Activated CD4-positive, CD25-positive, alpha-beta regulatory T cell treated with anti-CD3 and anti-CD28 coated beads, Interleukin-2, amount 50 U/mL, for 16 hours (primary cell): ENCODE measurements around the gene GDPD5.
A peak's percentile ranks its signal among the peaks of the same experiment; 100 is the strongest.

ENCODE experiments used
- DNase-seq: peaks from one replicate; pipeline ENCODE4 v3.0.0-alpha.2; 2020; ENCODE audit warnings: low read depth, low spot score

The GDPD5 gene

DNA sequence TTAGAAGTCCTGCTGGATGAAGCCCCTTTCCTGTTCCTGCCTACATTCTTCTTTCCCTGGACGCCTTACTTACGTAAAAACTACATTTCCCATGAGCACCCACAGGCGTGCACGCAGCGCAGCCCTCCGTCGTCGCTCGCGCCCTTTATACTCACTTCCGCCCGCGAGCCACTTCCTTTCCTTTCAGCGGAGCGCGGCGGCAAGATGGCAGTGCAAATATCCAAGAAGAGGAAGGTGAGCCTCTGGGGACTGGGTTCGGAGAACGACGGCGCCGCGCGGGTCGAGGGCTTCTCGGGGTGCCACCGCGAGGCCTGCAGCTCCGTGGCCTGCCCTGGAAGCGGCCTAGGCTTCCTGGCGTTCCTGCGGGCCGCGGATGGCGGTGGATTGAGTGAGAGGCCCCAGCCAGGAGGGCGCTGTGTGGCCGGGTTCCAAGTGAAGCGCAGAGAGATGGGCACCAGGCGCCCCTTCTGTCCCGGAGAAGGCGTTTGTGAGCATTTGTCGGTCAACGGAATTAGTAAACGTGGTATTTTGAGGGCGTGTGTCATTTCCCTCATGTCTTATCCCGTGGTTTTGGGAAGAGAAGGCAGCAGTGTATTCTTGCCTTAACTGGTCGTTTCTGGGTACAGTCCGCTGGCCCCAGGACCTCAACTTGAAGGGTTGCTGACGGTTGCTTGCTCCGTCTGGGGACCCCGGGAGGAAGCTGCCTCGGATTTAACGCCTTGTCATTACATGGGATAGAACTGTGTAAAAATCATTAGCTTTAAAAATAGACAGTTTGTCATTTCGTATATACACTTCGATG lies 126.2 kb downstream of the GDPD5 start, which contains the start of gene RPS3:
RPS3 (plus strand) TSS at position 175 of the 802 bp plus-strand sequence; CDS start at position 205, 30 bp downstream.
- DNase-seq: peak; percentile 83

GRCh38 chr11:75398906-75399305 lies 126.8 kb downstream of the GDPD5 start:
- no peak for DNase-seq

GRCh38 chr11:75394085-75394840 lies 131.5 kb downstream of the GDPD5 start:
- DNase-seq: no peak

GRCh38 chr11:75389925-75390324 lies 135.8 kb downstream of the GDPD5 start:
- DNase-seq: no peak

- no peak for DNase-seq
Observed at GRCh38 chr11:75389276-75389605, 136.5 kb downstream of the GDPD5 start.

DNA sequence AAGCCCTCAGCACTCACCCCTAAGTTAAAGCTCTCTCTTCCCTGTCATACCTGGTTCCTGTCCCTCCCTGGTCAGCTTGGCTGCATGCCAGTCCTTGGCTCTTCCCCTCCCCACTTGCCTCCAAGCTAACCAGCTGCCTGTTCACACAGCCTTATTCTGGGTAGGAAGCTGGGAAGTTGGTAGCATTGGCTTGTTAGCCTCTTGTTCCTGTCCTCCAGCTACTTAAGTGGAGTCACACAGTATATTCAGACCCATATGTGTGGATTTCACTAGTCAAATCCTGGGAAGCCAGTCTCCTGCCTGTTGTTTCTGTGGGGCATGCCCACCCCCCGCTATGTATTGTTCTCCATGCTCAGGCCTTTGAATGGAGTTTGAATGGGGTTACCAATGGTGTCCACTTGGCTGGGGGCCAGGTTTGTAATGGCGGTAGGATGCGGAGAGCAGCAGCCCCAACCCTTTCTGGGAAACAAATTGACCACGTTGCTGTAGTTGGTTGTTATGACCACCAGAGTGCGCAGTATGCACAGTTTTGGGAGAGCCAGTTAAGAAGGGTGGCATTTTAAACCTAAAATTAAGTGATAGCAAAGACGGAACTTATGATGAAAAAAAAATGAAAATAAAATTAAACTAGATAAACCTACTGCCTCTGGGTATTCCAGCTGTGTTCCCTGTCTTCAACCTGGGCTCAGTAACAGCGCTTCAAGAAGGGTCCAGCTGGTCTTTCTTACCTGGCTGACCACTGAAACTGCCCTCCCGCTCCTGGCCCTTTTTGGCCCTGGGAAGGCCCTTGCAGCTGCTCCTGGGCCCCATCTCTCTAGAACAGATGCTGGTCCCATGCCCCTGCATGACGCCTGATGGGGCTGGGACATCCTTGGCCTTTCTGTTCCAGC lies 137.1 kb downstream of the GDPD5 start:
- DNase-seq: peak; percentile 52

GRCh38 chr11:75387736-75388294 lies 137.9 kb downstream of the GDPD5 start:
- DNase-seq: no peak

DNA sequence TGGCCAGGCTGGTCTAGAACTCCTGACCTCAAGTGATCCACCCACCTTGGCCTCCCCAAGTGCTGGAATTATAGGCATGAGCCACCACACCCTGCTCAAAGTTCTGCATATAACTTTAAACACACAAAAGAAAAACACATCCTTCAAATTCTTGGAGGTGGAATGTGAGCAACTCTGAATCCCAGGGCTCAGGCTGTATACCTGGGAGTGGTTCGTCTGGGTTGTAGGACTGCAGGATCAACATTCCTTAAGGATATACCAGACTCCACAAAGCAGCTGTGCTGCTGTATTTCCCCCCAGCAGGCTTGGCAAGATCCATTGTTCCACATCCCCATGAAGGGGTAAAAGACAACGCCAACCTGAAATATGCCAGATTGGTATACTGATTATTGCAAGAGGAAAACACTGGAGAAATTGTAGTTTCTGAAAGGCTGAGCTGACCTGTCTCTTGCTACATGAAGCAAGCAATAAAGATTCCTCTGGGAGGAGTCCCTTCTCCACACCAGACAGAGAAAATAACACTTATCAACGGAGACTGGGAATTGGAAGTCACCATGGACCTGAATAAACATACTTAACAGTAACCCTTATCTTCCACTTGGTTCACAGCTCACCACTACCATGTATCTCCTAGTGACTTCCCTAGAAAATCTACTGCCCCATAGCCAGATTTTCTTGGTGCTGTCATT lies 138.7 kb downstream of the GDPD5 start:
- no peak for DNase-seq
